Hippocampal formation (tissue), 2 donors: ENCODE data around the gene HS1BP3.

Source experiments
- DNase-seq, 2 donors: peaks; one replicate each; lab custom pipeline; 2025; lab: John Stamatoyannopoulos, UW

HS1BP3 gene

DNA sequence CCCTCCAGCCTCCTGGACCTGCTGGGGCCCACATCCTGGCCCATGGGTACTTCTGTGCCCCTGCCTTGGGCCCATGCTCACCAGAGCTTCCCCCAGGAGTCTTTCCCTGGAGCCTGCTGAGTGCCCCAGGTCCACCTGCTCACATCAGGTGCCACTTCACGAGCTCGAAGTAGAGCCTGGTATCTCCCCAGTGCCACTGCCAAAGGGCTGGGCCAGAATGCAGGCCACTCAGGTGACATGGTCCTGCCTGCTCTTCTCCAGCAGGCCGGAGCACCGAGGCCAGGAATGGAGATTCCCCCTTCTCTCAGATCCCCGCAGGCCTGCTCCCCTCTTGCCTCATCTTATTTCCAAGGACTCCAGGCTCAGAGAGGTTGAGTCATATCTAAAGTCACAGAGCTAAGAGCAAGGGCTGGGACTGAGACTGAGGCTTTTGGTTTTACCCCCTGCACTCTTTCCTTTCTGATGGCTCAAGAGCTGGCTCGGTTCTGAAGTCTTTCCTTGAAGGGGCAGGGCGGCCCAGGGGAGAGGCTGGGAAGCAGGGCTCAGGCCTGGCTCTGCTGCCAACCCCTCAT is 79.2 kb downstream of the HS1BP3 start:
- DNase-seq, result no peak

DNA sequence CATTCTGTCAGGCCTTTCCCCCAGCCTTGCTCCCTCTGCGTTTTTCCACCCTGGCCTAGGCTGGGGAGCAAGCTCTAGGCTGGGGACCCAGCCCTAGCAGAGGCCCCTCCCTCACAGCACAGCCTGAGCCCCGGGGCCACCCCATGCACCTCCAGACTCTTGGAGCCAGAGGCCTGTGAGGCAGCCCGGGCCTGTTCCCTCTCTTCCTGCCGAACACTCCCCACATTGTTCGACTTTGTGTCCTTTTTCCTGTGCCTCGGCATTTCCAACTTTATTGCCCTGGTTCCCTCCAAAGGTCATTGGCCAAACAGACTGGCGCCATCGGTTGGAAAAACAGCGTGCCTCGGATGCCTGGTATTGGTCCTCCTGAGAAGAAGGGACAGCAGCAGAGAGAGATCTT is 79.7 kb downstream of the HS1BP3 start:
- no peak for DNase-seq

DNA sequence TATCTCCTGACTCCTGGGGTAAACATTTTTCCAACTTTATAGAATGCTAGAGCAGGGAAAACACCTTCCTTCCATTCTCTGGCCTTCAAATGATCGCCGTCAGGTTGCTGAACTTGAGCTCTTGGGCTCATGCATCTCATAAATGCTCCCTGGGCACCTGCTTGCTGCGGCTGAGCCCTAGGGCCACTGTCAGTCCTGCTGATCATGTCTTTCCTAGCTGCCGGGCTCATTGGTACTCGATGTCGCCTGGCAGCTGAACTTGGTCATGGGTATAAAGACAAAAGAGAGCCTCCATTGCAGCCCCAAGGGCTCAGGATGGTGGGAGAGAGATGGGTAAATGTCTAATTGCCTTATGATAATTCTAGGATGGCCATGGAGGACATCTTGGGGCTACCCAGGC is 80.6 kb downstream of the HS1BP3 start:
- no peak for DNase-seq

DNA sequence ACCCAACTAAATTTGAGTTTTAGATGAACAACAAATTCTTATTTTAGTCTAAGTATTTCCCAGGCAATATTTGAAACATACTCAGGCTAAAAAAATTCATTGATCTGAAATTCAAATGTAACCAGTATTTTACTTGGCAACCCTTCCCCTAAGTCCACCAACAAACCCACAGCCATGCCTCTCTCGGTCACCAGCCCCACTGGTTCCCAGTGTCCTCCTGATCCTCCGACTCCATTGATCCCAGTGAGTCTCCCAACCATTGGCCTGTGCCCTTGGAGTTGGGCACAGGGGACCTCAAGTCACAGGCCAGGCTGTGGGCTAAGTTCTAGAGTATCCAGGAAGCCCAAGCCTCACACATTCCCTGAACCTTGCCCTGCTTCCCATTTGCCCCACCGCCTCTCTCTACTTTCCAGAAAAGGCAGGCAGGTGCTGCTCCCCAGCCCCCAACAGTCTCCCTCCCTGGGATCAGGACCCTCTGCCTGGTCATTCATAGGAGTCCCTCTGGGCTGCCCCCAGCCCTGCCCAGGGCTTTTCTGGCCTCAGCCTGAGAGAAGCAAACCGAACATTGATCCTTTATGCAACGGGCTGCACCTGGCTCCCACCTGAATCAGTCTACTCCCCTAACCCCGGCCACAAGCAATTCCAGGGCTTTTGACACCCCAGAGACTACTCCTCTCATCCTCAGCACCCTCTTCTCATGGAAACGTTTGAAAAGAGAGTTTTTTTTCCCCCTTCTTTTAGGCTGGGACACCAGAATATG is 81.3 kb downstream of the HS1BP3 start:
- DNase-seq, result no peak

DNA sequence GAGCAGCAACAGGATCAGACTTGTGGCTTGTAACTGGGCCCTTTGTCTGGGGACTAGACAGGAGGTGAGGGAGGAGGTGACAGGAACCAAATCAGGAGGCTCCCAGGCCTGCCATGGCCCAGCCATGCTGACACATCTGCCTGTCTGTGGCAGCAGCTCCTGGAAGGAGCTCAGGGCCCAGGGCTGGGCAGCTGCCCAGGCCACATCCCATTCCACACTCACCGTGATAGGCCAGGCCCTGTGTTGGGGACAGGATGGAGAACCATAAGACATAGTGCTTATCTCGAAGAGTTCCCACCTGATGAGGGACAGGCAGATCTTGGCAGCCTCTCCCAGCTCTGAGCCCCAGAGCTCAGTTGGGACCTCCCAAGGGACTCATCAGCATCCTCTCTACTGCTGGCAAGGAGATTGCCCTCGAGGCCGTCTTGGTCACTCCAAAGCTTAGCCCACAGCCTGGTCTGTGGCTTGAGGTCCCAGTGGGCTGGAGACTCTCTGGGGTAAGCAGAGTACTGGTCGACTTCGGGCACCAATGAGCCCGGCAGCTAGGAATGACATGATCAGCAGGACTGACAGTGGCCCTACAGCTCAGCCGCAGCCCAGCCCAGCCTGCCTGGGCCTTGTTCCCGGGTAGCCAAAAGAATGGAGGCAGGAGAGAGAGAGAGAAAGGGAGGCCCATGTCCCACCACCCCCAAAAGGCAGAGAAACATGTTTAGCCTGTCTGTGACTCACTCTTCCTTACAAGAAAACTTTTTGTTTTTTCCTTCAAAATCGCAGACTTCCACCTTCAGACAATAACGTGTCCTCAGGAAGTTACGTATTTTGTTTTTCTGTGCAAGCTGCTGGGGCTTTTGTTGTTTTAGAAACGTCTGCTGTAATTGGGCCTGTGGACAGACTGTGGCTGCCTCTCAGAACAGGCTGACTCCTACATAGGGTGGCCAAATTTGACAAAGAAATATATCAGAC is 82.1 kb downstream of the HS1BP3 start:
- no peak for DNase-seq

DNA sequence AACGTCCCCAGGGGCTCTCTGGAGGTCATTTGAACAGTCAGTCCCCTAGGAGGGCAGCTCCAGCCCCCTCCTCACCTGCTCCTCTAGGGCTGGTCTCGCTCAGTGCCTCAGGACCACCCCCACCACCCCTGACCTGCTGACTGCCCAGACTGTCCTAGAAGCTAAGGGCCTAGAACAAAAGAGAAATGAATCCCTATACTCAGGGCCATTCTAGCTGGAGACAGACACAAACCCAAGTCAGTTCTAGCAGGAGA is 83.0 kb downstream of the HS1BP3 start:
- no peak for DNase-seq
